NT2/D1 (cell line): ENCODE data around the gene DDHD1.

Experiments
- SUZ12 ChIP-seq: IDR thresholded peaks from 2 replicates; pipeline ENCODE4 v1.6.1; 2011; ENCODE audit not compliant: insufficient read length, insufficient read depth; ENCODE audit errors: extremely low read depth
- YY1 ChIP-seq: IDR thresholded peaks from 2 replicates; pipeline ENCODE4 v1.6.1; 2011; ENCODE audit not compliant: insufficient read length, insufficient read depth
- ZNF274 ChIP-seq: IDR thresholded peaks from 2 replicates; pipeline ENCODE4 v1.6.1; 2011; ENCODE audit warnings: mild to moderate bottlenecking, low read depth, low read length

DNA sequence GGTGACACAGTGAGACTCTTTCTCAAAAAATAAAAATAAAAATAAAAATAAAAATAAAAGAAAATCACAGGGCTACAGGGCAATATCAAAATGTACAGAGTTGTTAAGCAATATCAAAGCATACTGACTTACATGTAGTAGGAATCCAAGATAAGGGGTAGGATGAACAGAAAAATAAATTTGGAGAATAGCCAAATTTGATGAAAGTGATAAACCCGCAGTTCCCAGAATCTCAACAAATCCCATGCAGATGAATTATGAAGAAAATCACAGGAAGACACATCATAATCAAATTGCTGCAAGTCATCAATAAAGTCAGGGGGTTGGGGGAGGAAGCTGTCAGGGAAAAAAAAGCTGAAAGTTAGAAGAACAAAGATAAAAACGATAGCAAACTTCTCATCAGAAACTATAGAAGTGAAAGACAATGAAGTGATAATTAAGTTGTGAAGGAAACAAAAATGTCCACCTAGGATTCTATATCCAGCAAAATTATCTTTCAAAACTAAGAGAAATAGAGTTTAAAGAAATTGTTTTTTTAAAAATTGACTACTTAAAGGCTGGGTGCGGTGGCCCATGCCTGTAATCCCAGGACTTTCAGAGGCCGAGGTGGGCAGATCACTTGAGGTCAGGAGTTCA is 15.4 kb downstream of the DDHD1 start:
- no peak for TF ChIP-seq SUZ12
- no peak for TF ChIP-seq YY1
- no peak for TF ChIP-seq ZNF274
